Prostate gland (tissue), 2 donors: ENCODE data around the gene TRIM69. TPM values are rescaled to one million over a fixed set of nuclear protein-coding genes. Genes with fewer than 3 reads are reported as not detected.
A peak's percentile ranks its signal among the peaks of the same experiment; 100 is the strongest.

Experiments
- DNase-seq: peaks from one replicate; pipeline ENCODE4 v3.0.0-alpha.2; 2019; ENCODE audit warnings: low spot score
- H3K27ac ChIP-seq, 2 donors: fragments of 200-600 bp; sonication (generic); 2 replicates each; pipeline ENCODE4 v1.5.1; 2017 to 2019
- H3K27me3 ChIP-seq: fragments of 200-600 bp; sonication (generic); replicated peaks from 2 replicates; pipeline ENCODE4 v1.5.1; 2019; ENCODE audit not compliant: insufficient read depth
- H3K36me3 ChIP-seq, 2 donors: fragments of 200-600 bp; sonication (generic); 1 replicate in 1 of 2; 2 replicates in 1 of 2; pipeline versions ENCODE4 v1.5.1 to v1.8.1; 2017 to 2019
- H3K4me1 ChIP-seq: fragments of 200-600 bp; sonication (generic); replicated peaks from 2 replicates; pipeline ENCODE4 v1.5.1; 2019
- H3K4me3 ChIP-seq, 2 donors: fragments of 200-600 bp; sonication (generic); 2 replicates each; pipeline ENCODE4 v1.5.1; 2017 to 2019
- H3K9me3 ChIP-seq: fragments of 200-600 bp; sonication (generic); 2 replicates; pipeline ENCODE4 v1.5.1; 2017
- CTCF ChIP-seq, 4 experiments: fragments of 200-600 bp in 2 of 4; fragments of 450-650 bp in 2 of 4; sonication (generic) in 2 of 4; IDR thresholded peaks; 1 replicate in 3 of 4; 2 replicates in 1 of 4; pipeline ENCODE4 v1.5.1; 2016 to 2019; ENCODE audit warnings: antibody characterized with exemption in 4 of 4, mild to moderate bottlenecking in 2 of 4, moderate library complexity in 2 of 4
- POLR2A ChIP-seq: fragments of 450-650 bp; IDR thresholded peaks from one replicate; pipeline ENCODE4 v1.6.1; 2016; ENCODE audit warnings: antibody characterized with exemption, mild to moderate bottlenecking
- POLR2AphosphoS5 ChIP-seq: sonication (generic); formaldehyde crosslinking; IDR thresholded peaks from one replicate; pipeline ENCODE4 v1.6.1; 2017; ENCODE audit warnings: antibody characterized with exemption
- whole genome bisulfite sequencing: methylation state at CpG from one replicate; pipeline ENCODE4 v1.1.5; 2018; 5-methylcytosine and 5-hydroxymethylcytosine counted together
- intact Hi-C: fragments of 100-400 bp; cut with DNase I; formaldehyde crosslinking; loops from one replicate; pipeline ENCODE4 v1.14.2; 2022
- total RNA-seq, 2 donors: library from RNA; depleted of rRNA; stranded (reverse); fragments of >200 nt; gene quantifications; one replicate each; pipeline ENCODE4 v1.1.0, GENCODE V29; 2016

TRIM69 gene
- total RNA-seq, 2 donors from 2014 or later: 7.6 to 12.0 TPM

GRCh38 chr15:44728576-44729407, 7.5 kb upstream of the TRIM69 start:
- intact Hi-C loops: loop anchor here (1.0 kb wide), 1 partner anchor 17 kb away; the partner anchor contains the start of genes B2M and PATL2
- Histone ChIP-seq H3K36me3 (no peaks in the 10 kb centered on the region), H3K27ac (peak overlapping the region; percentile 94 to 97), H3K9me3 (no peaks in the 10 kb centered on the region), H3K4me1 (no peaks in the 10 kb centered on the region), H3K4me3 (peak overlapping the region; percentile 47 to 51), H3K27me3 (no peaks in the 10 kb centered on the region)
- peak; percentile 95 for DNase-seq
- whole genome bisulfite sequencing: 1% methylated on average over 35 of the region's 36 CpGs
- TF ChIP-seq POLR2A (peak; percentile 96), POLR2AphosphoS5 (peak; percentile 93), CTCF (IDR thresholded peaks at IDR 0.05) (no peak)

- peak overlapping the region; percentile 94 to 97 for H3K27ac ChIP-seq
- WGBS: 7% methylated on average over 21 of the region's 21 CpGs
- no peaks in the 10 kb centered on the region for H3K4me1 ChIP-seq
- H3K27me3 ChIP-seq: no peaks in the 10 kb centered on the region
- peak; percentile 35 for DNase-seq
- H3K4me3 ChIP-seq: peak overlapping the region; percentile 47 to 51
- no peaks in the 10 kb centered on the region for H3K36me3 ChIP-seq
- intact Hi-C loops: loop anchor here (10.0 kb wide), 1 partner anchor 145 kb away; no protein-coding TSS in a partner anchor
- TF ChIP-seq CTCF (IDR thresholded peaks at IDR 0.05) (no peak), POLR2A (no peak), POLR2AphosphoS5 (no peak)
- H3K9me3 ChIP-seq: no peaks in the 10 kb centered on the region
Measured at GRCh38 chr15:44729408-44730127, 6.8 kb upstream of the TRIM69 start.

- Histone ChIP-seq H3K27ac (no peak overlapping the region), H3K27me3 (no peaks in the 10 kb centered on the region), H3K4me3 (no peak overlapping the region), H3K4me1 (no peaks in the 10 kb centered on the region), H3K9me3 (no peaks in the 10 kb centered on the region), H3K36me3 (no peaks in the 10 kb centered on the region)
- no peak for TF ChIP-seq CTCF (IDR thresholded peaks at IDR 0.05)
- no peak for TF ChIP-seq POLR2A
- no peak for TF ChIP-seq POLR2AphosphoS5
- DNase-seq: no peak
- 61% methylated on average over 2 of the region's 2 CpGs for WGBS
- intact Hi-C loops: loop anchor here (10.0 kb wide), 1 partner anchor 150 kb away; no protein-coding TSS in a partner anchor
Measured at GRCh38 chr15:44734839-44735481, 1.4 kb upstream of the TRIM69 start.

- H3K4me3 ChIP-seq: no peak overlapping the region
- DNase-seq: no peak
- no peaks in the 10 kb centered on the region for H3K9me3 ChIP-seq
- whole genome bisulfite sequencing: 58% methylated on average over 8 of the region's 8 CpGs
- peak overlapping the region in 1 of 2 donors; percentile 2 for H3K27ac ChIP-seq
- TF ChIP-seq POLR2A (no peak), CTCF (IDR thresholded peaks at IDR 0.05) (no peak), POLR2AphosphoS5 (no peak)
- H3K4me1 ChIP-seq: no peaks in the 10 kb centered on the region
- intact Hi-C loops: loop anchor here (10.0 kb wide), 1 partner anchor 151 kb away; no protein-coding TSS in a partner anchor
- no peaks in the 10 kb centered on the region for H3K27me3 ChIP-seq
- H3K36me3 ChIP-seq: no peaks in the 10 kb centered on the region
Measured at GRCh38 chr15:44735482-44736180, 697 bp upstream of the TRIM69 start.
